SK-N-SH (cell line): ENCODE data around the gene SLC66A1. TPM values are rescaled to one million over a fixed set of nuclear protein-coding genes. Genes with fewer than 3 reads are reported as not detected.
"Not testable (repeated sequence)": the region's sequence is repeated elsewhere in the genome, so short reads cannot be mapped to it uniquely, and the experiment has no call there.

Experiments used
- CTCF ChIA-PET: fragments of 300-600, 350-600 bp; formaldehyde crosslinking; extraction: SDS; loops from one replicate; lab custom pipeline; 2021; lab: Yijun Ruan, JAX
- POLR2A ChIA-PET: fragments of 350-600 bp; sonication (Branson Sonifier 250); formaldehyde crosslinking; extraction: SDS; loops from one replicate; lab custom pipeline; 2020; ENCODE audit warnings: antibody characterized with exemption, inconsistent platforms; lab: Yijun Ruan, JAX
- DNase-seq: peaks from one replicate; pipeline ENCODE4 v3.0.0; 2012
- H2AFZ ChIP-seq: fragments of 200-600 bp; sonication (generic); 2 replicates; pipeline ENCODE4 v1.8.1; 2016; ENCODE audit warnings: antibody characterized with exemption, mild to moderate bottlenecking, low read depth
- H3F3A ChIP-seq: fragments of 200-600 bp; sonication (generic); replicated peaks from 2 replicates; pipeline ENCODE3; 2016; ENCODE audit warnings: antibody characterized with exemption, mild to moderate bottlenecking; ENCODE audit not compliant: insufficient read depth
- H3K27ac ChIP-seq, 2 experiments: fragments of 200-500 bp in 1 of 2; fragments of 200-600 bp in 1 of 2; sonication (Bioruptor generic) in 1 of 2; sonication (generic), shearing (Covaris generic) in 1 of 2; 2 replicates each; pipeline versions ENCODE4 v1.5.1 to v1.6.1; 2014 to 2016; ENCODE audit warnings: low read depth in 2 of 2, inconsistent platforms in 1 of 2, low read length in 1 of 2, mild to moderate bottlenecking in 1 of 2, mixed read lengths in 1 of 2
- H3K27me3 ChIP-seq: fragments of 200-600 bp; sonication (generic), shearing (Covaris generic); 2 replicates; pipeline ENCODE4 v1.6.1; 2016; ENCODE audit warnings: mixed run types; ENCODE audit not compliant: insufficient read depth
- H3K36me3 ChIP-seq, 2 experiments: fragments of 200-500 bp in 1 of 2; fragments of 200-600 bp in 1 of 2; sonication (Bioruptor generic) in 1 of 2; sonication (generic) in 1 of 2; replicated peaks in 1 of 2; 2 replicates each; pipeline versions ENCODE3 to v1.5.1; 2014 to 2016; ENCODE audit warnings: low read length in 1 of 2, mild to moderate bottlenecking in 1 of 2; ENCODE audit not compliant: insufficient read depth in 2 of 2, control insufficient read depth in 1 of 2
- H3K4me1 ChIP-seq, 2 experiments: fragments of 200-500 bp in 1 of 2; fragments of 200-600 bp in 1 of 2; sonication (Bioruptor generic) in 1 of 2; sonication (generic), shearing (Covaris generic) in 1 of 2; 2 replicates each; pipeline versions ENCODE4 v1.5.1 to v1.6.1; 2014 to 2016; ENCODE audit warnings: low read depth in 1 of 2, low read length in 1 of 2, mixed run types in 1 of 2; ENCODE audit not compliant: insufficient read depth in 2 of 2, control insufficient read depth in 1 of 2
- H3K4me2 ChIP-seq: fragments of 200-600 bp; sonication (generic), shearing (Covaris generic); 2 replicates; pipeline ENCODE4 v1.6.1; 2017; ENCODE audit warnings: mixed run types
- H3K4me3 ChIP-seq, 2 experiments: fragments of 200-500 bp in 1 of 2; fragments of 200-600 bp in 1 of 2; sonication (Bioruptor generic) in 1 of 2; sonication (generic), shearing (Covaris generic) in 1 of 2; 2 replicates each; pipeline versions ENCODE4 v1.5.1 to v1.8.1; 2014 to 2016; ENCODE audit warnings: low read depth in 2 of 2, inconsistent platforms in 1 of 2, low read length in 1 of 2, mild to moderate bottlenecking in 1 of 2, mixed read lengths in 1 of 2, moderate library complexity in 1 of 2
- H3K79me2 ChIP-seq: fragments of 200-600 bp; sonication (generic); 2 replicates; pipeline ENCODE4 v1.8.1; 2017; ENCODE audit warnings: mild to moderate bottlenecking; ENCODE audit not compliant: insufficient read depth
- H3K9ac ChIP-seq: fragments of 200-600 bp; sonication (generic); 2 replicates; pipeline ENCODE4 v1.6.1; 2017; ENCODE audit warnings: mixed run types
- H3K9me2 ChIP-seq: fragments of 200-600 bp; sonication (generic); 2 replicates; pipeline ENCODE4 v1.6.1; 2017; ENCODE audit warnings: mixed run types
- H3K9me3 ChIP-seq: fragments of 200-600 bp; sonication (generic); 2 replicates; pipeline ENCODE4 v1.6.1; 2017; ENCODE audit warnings: mixed run types, mild to moderate bottlenecking, moderate library complexity
- H4K20me1 ChIP-seq: fragments of 200-600 bp; sonication (generic); 2 replicates; pipeline ENCODE4 v1.6.1; 2017; ENCODE audit warnings: mild to moderate bottlenecking, mixed run types; ENCODE audit not compliant: insufficient read depth
- FOXM1 ChIP-seq: IDR thresholded peaks from 2 replicates; pipeline ENCODE4 v1.4.0; 2012; ENCODE audit warnings: low read depth, mild to moderate bottlenecking
- GATA2 ChIP-seq: sonication (generic); formaldehyde crosslinking; IDR thresholded peaks from 2 replicates; pipeline ENCODE4 v1.5.0; 2020; ENCODE audit warnings: mild to moderate bottlenecking, missing genetic modification reagents
- NFIC ChIP-seq: IDR thresholded peaks from 2 replicates; pipeline ENCODE4 v1.4.0; 2012; ENCODE audit warnings: borderline replicate concordance
- POLR2AphosphoS5 ChIP-seq: IDR thresholded peaks from 2 replicates; pipeline ENCODE4 v1.6.1; 2012; ENCODE audit warnings: low read depth, low read length
- RFX5 ChIP-seq: IDR thresholded peaks from 2 replicates; pipeline ENCODE4 v1.6.1; 2012; ENCODE audit warnings: mild to moderate bottlenecking, improper control_type of control experiment, low read length
- SIN3A ChIP-seq: IDR thresholded peaks from 2 replicates; pipeline ENCODE4 v1.6.1; 2012; ENCODE audit warnings: low read depth, mild to moderate bottlenecking, low read length, moderate library complexity, borderline replicate concordance
- TAF1 ChIP-seq: IDR thresholded peaks from 2 replicates; pipeline ENCODE4 v1.6.1; 2012; ENCODE audit warnings: low read depth, mild to moderate bottlenecking, low read length, moderate library complexity, borderline replicate concordance
- WGBS: methylation state at CpG from one replicate; pipeline ENCODE4 v1.1.6; 2017; ENCODE audit warnings: low lambda C conversion rate; 5-methylcytosine and 5-hydroxymethylcytosine counted together
- polyA plus RNA-seq, 3 experiments: library from polyadenylated mRNA; depleted of rRNA; stranded (reverse); fragments of >200 nt; gene quantifications; 2 replicates each; pipeline ENCODE4 v1.2.3, GENCODE V29; 2012
- TF ChIP-seq, protein P1 (sequence below): IDR thresholded peaks from 2 replicates; pipeline ENCODE4 v1.4.0; 2012; ENCODE audit warnings: low read depth, borderline replicate concordance
- TF ChIP-seq, protein P2 (sequence below): fragments of 150-350 bp; IDR thresholded peaks from 2 replicates; pipeline ENCODE4 v1.6.1; 2016; ENCODE audit warnings: mild to moderate bottlenecking, low read depth, low read length
- TF ChIP-seq, protein P3 (sequence below): IDR thresholded peaks from 2 replicates; pipeline ENCODE4 v1.4.0; 2012; ENCODE audit warnings: low read depth

Gene SLC66A1
- polyA plus RNA-seq, 1 of the 3 experiments (the other 2 are of a cell fraction), result 16.9 TPM

DNA sequence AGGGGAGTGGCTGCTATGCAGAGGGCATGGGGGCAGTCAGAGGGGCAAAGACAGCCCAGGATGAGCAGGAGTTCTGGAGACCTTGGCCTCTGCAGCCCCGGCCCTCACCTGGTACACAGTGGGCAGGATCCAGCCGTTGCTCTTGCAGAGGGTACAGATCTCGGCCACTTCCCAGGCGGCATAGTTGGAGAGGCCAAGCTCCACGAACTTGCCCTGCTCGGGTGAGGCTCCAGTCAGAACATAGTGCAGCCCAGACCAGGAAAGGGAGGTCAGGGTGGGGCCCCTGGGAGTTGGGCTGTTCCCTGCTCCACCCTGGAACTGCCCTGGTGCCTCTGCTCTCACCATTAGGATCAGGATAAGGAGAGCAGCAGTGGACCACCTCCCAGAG lies 41.8 kb upstream of the SLC66A1 start:
- WGBS, result 100% methylated on average over 1 of the region's 6 CpGs
- H2AFZ ChIP-seq, H3K36me3 ChIP-seq, H4K20me1 ChIP-seq, H3F3A ChIP-seq, POLR2A ChIA-PET, H3K4me3 ChIP-seq, H3K27ac ChIP-seq, H3K4me2 ChIP-seq, H3K79me2 ChIP-seq, H3K27me3 ChIP-seq, H3K9me2 ChIP-seq, H3K9me3 ChIP-seq, H3K4me1 ChIP-seq, H3K9ac ChIP-seq, DNase-seq: not testable (repeated sequence)
- CTCF ChIA-PET, result interaction anchor here (1.1 kb wide), 1 partner anchor 85 kb away, joined by 3 read pairs; no protein-coding TSS in a partner anchor

DNA sequence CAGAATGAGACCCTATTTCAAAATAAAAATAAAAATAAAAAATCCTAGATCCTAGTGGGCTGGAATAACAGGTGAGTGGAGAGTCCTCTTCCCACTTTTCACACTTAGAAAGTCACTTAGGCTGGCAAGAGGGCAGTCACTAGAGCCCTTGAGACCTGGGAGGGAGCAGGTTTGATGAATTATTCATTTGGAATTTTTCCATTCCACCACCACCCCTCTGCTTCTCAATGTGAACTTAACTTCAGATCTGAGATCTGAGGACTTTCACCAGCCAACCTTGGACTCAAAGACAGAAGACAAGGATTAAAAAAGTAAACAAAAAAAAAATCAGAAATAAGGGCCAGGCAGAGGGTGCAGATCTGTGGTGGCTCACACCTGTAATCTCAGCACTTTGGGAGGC lies 40.1 kb upstream of the SLC66A1 start:
- TF ChIP-seq RFX5, result no peak
- no peak for TF ChIP-seq GATA2
- no peak for TF ChIP-seq TAF1
- no peak for TF ChIP-seq NFIC
- TF ChIP-seq, protein P1, sequence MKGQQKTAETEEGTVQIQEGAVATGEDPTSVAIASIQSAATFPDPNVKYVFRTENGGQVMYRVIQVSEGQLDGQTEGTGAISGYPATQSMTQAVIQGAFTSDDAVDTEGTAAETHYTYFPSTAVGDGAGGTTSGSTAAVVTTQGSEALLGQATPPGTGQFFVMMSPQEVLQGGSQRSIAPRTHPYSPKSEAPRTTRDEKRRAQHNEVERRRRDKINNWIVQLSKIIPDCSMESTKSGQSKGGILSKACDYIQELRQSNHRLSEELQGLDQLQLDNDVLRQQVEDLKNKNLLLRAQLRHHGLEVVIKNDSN, result no peak
- H3K9me3 ChIP-seq, result no peaks in the 10 kb centered on the region
- no peaks in the 10 kb centered on the region for H3K27me3 ChIP-seq
- no peaks in the 10 kb centered on the region for H3K79me2 ChIP-seq
- no peaks in the 10 kb centered on the region for H3K9me2 ChIP-seq
- POLR2A ChIA-PET, result no interaction called here
- DNase-seq, result no peak
- H3K36me3 ChIP-seq, result peaks cover 0 to 7% of the 10 kb centered on the region in 2 experiments
- no peak overlapping the region for H3K4me2 ChIP-seq
- no peak overlapping the region for H3K9ac ChIP-seq
- CTCF ChIA-PET, result no interaction called here
- H3K27ac ChIP-seq, result no peak overlapping the region
- H2AFZ ChIP-seq, result no peak overlapping the region
- H3F3A ChIP-seq, result no peaks in the 10 kb centered on the region
- H3K4me1 ChIP-seq, result no peaks in the 10 kb centered on the region
- H4K20me1 ChIP-seq, result no peaks in the 10 kb centered on the region
- no peak overlapping the region for H3K4me3 ChIP-seq

DNA sequence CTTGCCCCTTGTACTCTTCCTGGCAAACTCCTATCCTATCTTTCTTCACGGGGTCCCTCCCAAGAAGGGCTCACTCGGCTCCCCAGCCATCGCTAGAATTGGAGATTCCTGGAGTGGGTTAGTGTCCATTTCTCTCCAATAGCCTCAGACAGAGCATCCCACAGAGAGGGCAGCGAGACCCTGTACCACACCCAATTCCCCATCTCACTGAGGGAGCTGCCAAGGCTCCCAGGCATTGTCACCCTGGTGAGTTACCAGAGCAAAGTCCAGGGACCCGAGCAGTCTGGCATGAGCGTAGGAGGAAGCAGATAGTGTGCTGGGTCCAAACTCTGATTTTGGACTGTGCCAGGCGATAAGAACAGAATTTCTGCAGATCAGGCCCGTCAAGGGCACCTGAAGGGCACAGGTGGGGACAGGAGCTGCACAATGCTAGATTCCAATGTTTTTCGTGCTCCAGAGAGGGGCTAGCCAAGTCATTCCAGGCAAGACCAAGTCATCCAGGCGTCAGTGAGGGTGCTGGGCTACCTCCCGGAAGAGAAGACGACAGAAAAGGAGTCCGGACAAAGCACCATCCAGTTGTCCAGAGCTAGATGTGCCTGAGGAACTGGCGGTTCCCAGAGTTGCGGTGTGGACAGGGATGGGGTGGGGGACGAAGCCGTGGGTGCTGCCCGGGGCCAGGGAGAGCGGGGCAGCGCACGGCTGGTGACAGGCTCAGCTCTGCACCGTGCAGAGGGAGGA lies 38.9 kb upstream of the SLC66A1 start:
- Histone ChIP-seq H3K27ac (no peak overlapping the region), H3K4me1 (no peaks in the 10 kb centered on the region), H3K36me3 (peaks cover 0 to 7% of the 10 kb centered on the region in 2 experiments), H3K27me3 (no peaks in the 10 kb centered on the region), H3K9ac (no peak overlapping the region), H3K9me2 (no peaks in the 10 kb centered on the region), H3F3A (no peaks in the 10 kb centered on the region), H3K4me2 (no peak overlapping the region), H4K20me1 (no peaks in the 10 kb centered on the region), H3K9me3 (no peaks in the 10 kb centered on the region; the same call in 1 of the 2 replicates), H3K79me2 (no peaks in the 10 kb centered on the region), H3K4me3 (no peak overlapping the region), H2AFZ (no peak overlapping the region)
- DNase-seq, result no peak
- ChIA-PET CTCF (no interaction called here), POLR2A (no interaction called here)
- TF ChIP-seq, protein P2, sequence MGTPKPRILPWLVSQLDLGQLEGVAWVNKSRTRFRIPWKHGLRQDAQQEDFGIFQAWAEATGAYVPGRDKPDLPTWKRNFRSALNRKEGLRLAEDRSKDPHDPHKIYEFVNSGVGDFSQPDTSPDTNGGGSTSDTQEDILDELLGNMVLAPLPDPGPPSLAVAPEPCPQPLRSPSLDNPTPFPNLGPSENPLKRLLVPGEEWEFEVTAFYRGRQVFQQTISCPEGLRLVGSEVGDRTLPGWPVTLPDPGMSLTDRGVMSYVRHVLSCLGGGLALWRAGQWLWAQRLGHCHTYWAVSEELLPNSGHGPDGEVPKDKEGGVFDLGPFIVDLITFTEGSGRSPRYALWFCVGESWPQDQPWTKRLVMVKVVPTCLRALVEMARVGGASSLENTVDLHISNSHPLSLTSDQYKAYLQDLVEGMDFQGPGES, result no peak
- TF ChIP-seq FOXM1 (no peak), SIN3A (no peak), POLR2AphosphoS5 (no peak)
- TF ChIP-seq, protein P3, sequence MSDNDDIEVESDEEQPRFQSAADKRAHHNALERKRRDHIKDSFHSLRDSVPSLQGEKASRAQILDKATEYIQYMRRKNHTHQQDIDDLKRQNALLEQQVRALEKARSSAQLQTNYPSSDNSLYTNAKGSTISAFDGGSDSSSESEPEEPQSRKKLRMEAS, result no peak
- WGBS, result 82% methylated on average over 10 of the region's 22 CpGs

DNA sequence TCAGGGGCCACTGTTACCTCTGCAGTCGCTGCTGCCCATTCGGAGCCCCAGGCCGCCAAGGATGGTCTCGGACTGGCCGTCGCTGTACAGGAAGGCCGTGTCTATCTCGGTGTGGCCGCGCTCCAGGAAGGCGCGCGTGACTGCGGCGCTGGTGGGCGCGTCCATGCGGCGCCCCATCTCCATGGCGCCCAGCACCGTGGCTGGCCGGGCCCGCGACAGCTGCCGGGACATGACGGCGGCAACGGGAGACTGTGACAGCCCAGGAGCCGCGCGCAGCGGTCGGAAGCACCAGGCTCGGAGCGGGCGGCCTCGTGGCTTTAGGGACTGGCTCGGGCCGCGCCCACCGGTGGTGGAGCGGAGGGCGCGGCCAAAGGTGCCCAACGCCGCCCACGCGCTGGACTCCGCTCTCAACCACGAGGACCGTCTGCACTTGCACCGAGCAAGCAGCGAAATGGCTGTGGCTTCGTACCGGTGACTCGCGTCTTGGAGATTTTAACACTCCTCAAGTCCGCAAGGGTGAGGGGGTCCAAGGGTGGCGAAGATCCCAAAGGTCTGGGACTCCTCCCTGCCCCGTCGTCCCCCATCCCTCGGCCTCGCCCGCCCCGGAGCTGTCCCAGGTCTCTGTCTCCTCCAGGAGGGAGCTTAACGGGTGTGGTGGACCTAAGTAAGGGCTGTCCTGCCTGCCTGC lies 38.1 kb upstream of the SLC66A1 start:
- 92% methylated on average over 19 of the region's 66 CpGs for WGBS
- H3K9me2 ChIP-seq, CTCF ChIA-PET, H3K9ac ChIP-seq, DNase-seq, H3K4me2 ChIP-seq, H3F3A ChIP-seq, H2AFZ ChIP-seq, H3K27ac ChIP-seq, H3K36me3 ChIP-seq, H4K20me1 ChIP-seq, H3K27me3 ChIP-seq, H3K79me2 ChIP-seq, POLR2A ChIA-PET, H3K4me1 ChIP-seq, H3K4me3 ChIP-seq, H3K9me3 ChIP-seq: not testable (repeated sequence)
